Bone marrow (tissue), 2 donors: ENCODE measurements around the gene SDR39U1.

Experiments
- DNase-seq, 2 donors: peaks; one replicate each; lab custom pipeline; 2025; lab: John Stamatoyannopoulos, UW

The SDR39U1 gene

DNA sequence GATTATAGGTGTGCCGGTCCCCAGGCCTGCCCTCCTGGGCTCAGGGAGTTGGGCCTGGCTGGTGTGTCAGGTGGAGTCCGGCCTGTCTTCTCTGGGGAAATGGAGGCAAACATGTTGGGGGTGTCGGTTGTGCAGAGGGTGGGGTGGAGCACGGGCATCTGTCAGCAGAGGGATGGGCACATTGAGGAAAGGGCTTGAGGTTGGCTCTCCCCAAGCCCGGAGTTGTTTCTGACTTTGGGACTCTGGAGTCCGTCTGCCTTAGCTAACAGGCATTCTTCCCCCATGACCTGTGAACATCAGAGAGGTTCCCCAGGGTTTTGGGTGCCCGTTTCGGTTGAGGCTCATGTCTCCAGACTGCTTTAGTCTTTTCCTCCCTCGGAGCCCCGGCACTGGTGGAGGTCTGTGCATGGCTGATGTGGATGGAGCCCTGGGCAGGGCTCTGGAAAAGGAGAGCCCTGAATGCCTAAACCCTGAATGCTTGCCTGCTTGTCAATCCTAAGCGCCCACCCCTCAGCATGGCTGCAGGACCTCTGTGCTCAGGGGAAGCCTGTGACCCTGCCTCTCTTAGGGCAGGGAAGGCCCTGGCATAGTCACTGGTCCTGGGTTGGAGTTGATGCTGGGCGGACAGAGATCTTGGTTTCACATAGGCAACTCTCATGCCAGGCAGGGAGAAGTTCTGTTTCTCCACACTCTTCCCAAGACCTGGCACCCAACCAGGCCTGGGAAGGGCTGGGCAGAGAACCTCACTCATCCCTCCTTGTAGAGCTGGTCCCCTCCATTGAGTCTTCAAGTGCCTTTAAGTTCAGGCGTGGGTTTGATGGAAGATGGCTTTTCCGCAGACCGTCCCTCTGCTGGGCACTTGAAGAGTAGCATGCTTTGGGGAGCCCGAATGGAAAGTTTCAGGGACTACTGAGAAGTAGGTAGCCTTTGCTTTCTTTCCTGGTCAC, 30.9 kb downstream of the SDR39U1 start:
- DNase-seq, result peak in 1 of 2 donors; percentile 49

DNA sequence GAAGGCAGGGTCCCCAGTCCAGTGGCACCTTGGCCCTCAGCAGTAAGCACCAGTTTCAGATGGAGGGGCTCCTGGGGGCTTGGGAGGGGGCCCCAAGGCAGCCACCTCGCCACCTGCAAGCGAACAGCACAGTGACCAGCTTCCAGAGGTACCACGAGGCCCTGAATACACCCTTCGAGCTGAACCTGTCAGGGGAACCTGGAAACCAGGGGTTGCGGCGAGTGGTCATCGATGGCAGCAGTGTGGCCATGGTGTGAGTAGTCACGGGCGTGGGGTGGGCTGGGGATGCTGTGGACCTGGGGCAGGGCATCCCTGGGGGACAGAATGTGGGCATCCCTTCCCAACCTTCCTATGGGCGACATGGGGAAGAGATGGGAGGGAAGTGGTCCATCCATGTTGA, 32.6 kb downstream of the SDR39U1 start:
- DNase-seq, result no peak

DNA sequence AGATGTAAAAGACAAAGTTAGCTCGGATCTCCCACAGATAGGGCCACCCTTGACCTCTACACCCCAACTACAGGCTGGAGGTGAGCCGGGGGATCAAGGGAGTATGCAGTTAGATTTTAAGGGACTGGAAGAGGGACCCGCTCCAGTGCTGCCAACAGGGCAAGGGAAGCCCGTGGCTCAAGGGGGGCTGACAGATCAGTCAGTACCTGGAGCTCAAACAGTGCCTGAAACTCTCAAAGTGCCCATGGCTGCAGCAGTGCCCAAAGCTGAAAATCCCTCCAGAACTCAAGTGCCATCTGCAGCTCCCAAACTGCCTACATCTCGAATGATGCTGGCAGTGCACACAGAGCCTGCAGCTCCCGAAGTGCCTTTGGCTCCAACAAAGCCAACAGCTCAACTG, 33.4 kb downstream of the SDR39U1 start:
- no peak for DNase-seq

DNA sequence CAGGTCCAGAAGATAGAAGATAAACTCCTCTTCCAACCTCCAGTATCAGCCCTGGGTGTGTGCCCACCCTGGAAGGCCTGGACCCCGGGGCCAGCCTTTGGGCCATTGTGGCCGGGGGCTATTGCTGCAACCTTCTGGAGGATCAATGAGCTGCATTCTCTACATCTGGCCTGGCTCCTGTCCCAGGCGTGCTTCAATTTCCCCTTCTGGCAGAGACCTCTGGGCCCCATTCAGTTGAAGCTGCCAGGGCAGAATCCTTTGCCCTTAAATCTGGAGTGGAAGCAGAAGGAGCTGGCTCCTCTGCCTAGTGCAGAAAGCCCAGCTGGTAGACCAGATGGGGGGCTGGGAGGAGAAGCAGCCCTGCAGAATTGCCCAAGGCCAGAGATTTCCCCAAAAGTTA, 33.8 kb downstream of the SDR39U1 start:
- no peak for DNase-seq

DNA sequence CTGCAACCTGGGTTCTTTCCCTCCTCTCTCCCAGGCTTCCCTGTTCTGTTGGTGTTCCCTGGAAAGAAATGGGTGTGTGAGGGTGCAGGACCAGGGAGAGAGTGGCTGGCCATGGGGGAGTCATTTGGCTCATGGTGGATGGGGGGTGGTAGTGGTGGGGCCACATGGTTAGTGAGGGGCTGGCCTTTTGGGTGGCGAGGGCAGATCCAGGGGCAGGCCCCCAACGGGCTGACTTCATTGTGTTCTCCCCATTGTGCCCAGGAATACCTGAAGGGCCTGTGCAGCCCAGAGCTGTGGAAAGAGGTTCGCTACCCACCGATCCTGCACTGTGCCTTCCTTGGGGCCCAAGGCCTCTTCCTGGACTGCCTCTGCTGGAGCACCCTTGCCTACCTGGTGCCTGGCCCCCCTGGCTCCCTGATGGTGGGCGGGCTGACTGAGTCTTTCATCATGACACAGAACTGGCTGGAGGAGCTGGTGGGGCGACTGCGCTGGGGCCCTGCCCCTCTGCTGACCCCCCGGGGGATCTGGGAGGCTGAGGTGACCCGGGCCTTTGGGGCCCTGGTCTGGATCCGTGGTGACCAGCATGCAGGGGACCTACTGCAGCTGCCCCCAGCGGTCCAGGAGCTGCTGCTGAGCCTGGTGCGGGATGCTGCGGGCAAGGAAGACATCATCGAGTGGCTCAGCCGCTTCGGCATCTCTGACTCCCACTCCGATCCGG, 34.8 kb downstream of the SDR39U1 start:
- DNase-seq, result no peak

GRCh38 chr14:24406416-24406815, 36.2 kb downstream of the SDR39U1 start:
- no peak for DNase-seq

DNA sequence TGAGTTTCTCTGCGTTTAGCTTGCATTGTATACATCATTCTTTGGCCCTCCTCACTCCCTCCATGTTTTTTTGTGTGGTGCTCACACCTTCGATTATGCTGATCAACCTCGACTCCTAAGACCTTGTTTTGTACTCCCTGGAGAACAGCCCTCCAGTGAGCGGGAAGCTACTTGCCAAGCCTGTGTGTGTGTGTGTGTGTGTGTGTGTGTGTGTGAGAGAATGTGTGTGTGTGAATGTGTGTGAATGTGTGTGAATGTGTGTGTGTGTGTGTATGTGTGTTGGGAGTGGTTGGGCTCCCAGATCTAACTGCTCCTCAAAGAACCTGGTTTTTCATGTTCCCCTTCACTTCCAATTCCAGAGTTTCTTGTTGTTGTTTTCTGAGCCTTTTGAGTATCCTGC, 37.8 kb downstream of the SDR39U1 start:
- no peak for DNase-seq

- no peak for DNase-seq
Observed at GRCh38 chr14:24403294-24403998, 39.1 kb downstream of the SDR39U1 start.

DNA sequence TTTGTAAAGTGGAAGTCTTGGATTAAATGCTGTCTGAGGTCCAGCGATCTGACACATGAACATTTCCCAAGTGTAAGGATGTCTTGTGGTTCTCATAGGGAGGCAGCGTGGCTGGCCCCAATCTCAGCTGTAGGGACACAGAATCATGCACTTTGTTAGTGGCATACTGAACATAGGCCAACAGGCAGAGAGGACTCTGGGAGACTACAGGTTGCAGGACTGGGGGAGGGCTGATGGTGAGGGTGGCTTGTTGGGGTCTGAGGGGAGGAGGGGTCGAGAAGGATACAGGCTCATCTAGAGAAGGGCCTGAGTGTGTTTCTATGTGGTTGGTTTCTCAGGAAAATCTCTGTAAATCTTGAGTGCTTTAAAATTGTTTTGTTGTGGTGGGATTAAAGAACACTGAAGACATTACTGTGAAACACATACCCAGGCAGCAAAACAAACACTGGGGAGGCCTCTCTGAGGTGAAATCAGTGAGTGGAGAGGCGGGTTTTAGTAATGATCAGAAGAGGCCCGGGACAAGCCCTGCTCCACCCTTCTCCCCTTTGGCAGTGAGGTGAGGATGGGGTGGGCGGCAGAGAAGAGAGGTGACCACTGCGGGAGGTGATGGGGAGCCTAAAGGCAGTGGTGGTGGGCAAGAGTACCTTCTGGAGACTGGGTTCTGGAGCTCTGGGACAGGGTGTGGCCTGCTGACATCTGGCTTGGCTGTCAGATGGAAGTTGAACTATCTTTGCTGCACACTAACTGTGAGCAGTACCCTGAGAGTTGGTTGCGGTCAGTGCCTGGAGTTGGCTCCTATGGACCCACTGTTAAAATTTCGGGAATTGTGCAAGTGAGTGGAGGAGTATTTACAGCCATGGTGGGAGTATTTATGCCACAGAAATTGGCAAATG, 40.5 kb downstream of the SDR39U1 start:
- DNase-seq, result no peak

- no peak for DNase-seq
Observed at GRCh38 chr14:24399999-24400718, 42.4 kb downstream of the SDR39U1 start.

DNA sequence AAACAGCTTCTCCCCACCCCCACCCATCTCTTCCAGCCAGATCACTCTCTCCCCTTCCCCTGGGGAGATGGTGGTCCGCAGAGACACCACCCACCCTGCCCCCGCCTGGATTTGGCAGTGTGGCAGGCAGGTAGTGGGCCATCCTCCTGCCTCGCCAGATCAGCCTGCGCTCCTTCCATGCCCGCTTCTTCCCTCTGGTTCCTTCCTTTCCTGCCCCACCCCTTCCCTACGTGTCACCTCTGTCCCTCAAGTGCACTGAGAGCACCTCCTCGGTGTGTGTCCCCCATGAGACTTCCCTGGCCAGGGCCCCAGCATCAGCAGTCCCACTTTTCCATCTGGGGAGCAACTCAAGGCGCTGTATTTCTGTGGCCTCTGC, 43.1 kb downstream of the SDR39U1 start:
- DNase-seq, result no peak

GRCh38 chr14:24398653-24399446, 43.7 kb downstream of the SDR39U1 start, which contains the start of gene NYNRIN:
TSS of gene NYNRIN (plus strand) at chr14:24399003. CDS start at chr14:24399247, 244 bp downstream.
- peak in 1 of 2 donors; percentile 22 for DNase-seq

GRCh38 chr14:24398293-24398652, 44.3 kb downstream of the SDR39U1 start:
- no peak for DNase-seq

DNA sequence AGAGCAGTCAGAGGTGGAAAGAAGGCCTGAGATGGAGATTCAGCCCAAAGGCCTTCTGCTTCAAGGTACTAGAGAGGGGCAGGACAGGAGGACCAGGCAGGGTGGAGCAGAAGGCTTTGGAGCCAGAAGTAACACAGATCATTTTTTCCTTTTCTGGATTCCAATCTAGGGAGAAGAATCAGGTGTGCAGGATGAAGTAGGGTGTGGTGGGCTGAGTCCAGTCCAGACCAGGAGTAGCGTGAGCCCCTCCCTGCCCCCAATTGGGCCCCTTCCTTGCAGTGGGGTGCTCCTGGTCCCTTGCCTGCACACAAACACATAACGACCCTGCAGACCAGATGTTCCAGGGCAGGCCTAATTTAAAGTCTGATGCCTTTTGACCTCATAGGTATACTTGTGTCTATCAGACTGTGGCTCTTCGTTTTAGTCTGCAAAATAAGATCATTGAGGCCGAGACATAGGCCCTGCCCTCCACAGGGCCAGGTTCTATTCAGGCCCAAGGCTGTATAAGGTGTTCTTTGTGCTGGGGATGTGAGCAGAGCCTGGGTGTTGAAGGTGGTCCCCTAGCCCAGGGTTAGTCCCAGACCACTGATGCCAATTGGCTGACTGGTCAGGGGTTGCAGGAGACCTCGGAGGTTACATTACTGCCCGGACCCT, 44.8 kb downstream of the SDR39U1 start:
- DNase-seq, result no peak

DNA sequence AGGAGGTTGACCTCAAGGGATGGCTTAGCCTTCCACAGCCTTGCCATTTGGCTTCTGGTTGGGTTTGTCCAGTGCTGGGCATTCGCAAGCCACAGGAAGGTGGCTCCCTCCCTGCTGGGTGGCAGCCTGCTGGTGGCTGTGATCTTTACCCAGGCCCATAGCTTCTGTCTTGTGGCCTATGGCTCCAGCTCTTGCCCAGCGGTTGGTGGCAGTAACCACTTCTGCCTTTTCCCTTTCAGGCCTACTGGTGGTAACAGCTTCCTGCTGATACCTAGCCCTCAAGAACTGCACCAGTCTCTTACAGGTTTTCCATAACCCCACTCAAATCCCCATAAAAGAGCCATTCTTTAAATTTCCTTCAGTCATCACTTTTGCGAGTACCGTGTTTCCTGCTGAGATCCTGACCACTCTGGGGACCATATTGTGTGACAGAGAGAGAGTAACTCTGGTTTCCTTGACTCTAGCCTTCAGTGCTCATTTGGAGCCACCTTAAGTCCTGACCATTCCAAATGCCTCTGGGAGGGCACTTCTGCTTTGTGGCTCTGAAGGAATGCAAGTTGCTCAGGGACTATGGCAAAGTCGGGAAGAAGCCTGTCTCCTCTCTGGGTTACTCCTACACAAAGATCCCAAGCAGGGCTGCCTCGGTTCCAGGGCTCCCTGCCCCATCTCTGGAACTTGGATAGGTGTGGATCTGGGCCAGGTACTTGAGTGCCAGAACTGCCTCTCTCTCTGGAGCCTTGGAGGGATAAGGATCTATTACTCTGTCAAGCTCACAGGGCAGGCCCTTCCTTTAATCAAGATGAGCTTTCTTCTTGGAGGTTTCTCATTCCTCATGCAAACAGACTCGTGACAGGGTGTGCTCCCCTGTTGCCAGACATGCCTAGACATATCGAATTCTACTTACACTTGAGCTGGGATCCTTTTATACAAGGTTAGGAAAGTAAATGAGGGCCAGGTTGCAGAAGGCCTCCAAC, 46.7 kb downstream of the SDR39U1 start:
- DNase-seq, result peak in 1 of 2 donors; percentile 65

DNA sequence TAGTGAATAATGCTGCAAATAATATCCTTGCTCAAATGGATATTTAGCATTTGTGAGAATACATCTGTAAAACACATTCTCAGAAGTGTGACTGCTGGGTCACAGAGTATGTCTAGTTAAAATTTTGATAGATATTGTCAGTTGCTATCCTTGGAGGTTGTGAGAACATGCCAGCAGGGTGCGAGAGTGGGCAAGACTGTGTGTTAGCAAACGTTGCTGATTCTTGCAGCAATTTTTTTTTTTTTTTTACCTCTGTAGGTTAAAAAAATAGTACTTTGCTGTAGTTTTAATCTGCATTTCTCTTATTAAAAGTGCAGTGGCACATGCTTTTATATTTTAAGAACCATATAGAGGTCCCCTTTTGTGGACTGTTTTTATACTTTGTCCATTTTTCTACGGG, 48.3 kb downstream of the SDR39U1 start:
- no peak for DNase-seq

- DNase-seq, result no peak
Observed at GRCh38 chr14:24392325-24393091, 50.1 kb downstream of the SDR39U1 start.
